GM12878 (cell line): ENCODE results near the gene TSSK3. TPM values are rescaled to one million over a fixed set of nuclear protein-coding genes. Genes with fewer than 3 reads are reported as not detected.
A peak's percentile ranks its signal among the peaks of the same experiment; 100 is the strongest.

Source experiments
- ATAC-seq: fragments of 200-7000 bp; cut with Tn5 transposase; 3 replicates; pipeline ENCODE4 v1.9.1; 2020; ENCODE audit warnings: mild to moderate bottlenecking, moderate library complexity
- BruUV-seq: library from RNA; stranded (reverse); fragments of 400-500 nt; replicated peaks from 2 replicates; lab custom pipeline; 2021; lab: Mats Ljungman, UMichigan
- CTCF ChIA-PET: fragments of 300-600 bp; sonication (Branson Sonifier 250); formaldehyde crosslinking; extraction: SDS; loops from one replicate; lab custom pipeline; 2021; ENCODE audit warnings: inconsistent platforms; lab: Yijun Ruan, JAX
- POLR2A ChIA-PET: fragments of 350-600 bp; formaldehyde crosslinking; extraction: SDS; loops from one replicate; lab custom pipeline; 2021; ENCODE audit warnings: inconsistent platforms; lab: Charles Lee
- RAD21 ChIA-PET: fragments of 300-600 bp; sonication (Branson Sonifier 250); formaldehyde crosslinking; loops from one replicate; lab custom pipeline; 2023; ENCODE audit warnings: antibody characterized with exemption; ENCODE audit not compliant: unreplicated experiment; lab: Charles Lee
- SMC1A ChIA-PET: fragments of 300-600 bp; sonication (Branson Sonifier 250); formaldehyde crosslinking; loops from one replicate; lab custom pipeline; 2023; ENCODE audit not compliant: unreplicated experiment, uncharacterized antibody; lab: Charles Lee
- DNase-seq: peaks from one replicate; pipeline ENCODE4 v3.0.0-alpha.2; 2011; ENCODE audit warnings: low read depth, low spot score
- FAIRE-seq: peaks from 3 replicates; lab custom pipeline; 2011; peaks lifted over from hg19 to GRCh38; lab: Jason Lieb, UNC
- H2AFZ ChIP-seq: 2 replicates; pipeline ENCODE4 v1.6.0; 2011; ENCODE audit warnings: low read depth, low read length, control low read depth; ENCODE audit not compliant: control insufficient read depth
- H3K27ac ChIP-seq: 2 replicates; pipeline ENCODE4 v1.5.1; 2011; ENCODE audit warnings: control low read depth; ENCODE audit not compliant: control insufficient read depth, insufficient read depth
- H3K27me3 ChIP-seq, 2 experiments: replicated peaks in 1 of 2; 2 replicates each; pipeline versions ENCODE4 v1.6.0 to v1.6.1; 2011; ENCODE audit warnings: low read length in 1 of 2; ENCODE audit not compliant: control insufficient read depth in 2 of 2, insufficient read depth in 2 of 2
- H3K36me3 ChIP-seq, 2 experiments: 2 replicates each; pipeline ENCODE4 v1.5.1; 2011; ENCODE audit warnings: low read length in 1 of 2; ENCODE audit not compliant: control insufficient read depth in 2 of 2, insufficient read depth in 2 of 2
- H3K4me1 ChIP-seq: 2 replicates; pipeline ENCODE4 v1.6.1; 2011; ENCODE audit warnings: mild to moderate bottlenecking, low read length, moderate library complexity, mixed read lengths; ENCODE audit not compliant: control insufficient read depth, insufficient read depth
- H3K4me2 ChIP-seq: 2 replicates; pipeline ENCODE4 v1.6.0; 2011; ENCODE audit warnings: control low read depth; ENCODE audit not compliant: control insufficient read depth, insufficient read depth
- H3K4me3 ChIP-seq: fragments of 200-600 bp; sonication (generic); 2 replicates; pipeline ENCODE4 v1.5.1; 2016
- H3K79me2 ChIP-seq: 2 replicates; pipeline ENCODE4 v1.6.0; 2011; ENCODE audit warnings: low read length; ENCODE audit not compliant: control insufficient read depth, insufficient read depth
- H3K9ac ChIP-seq: 2 replicates; pipeline ENCODE4 v1.8.0; 2011; ENCODE audit warnings: low read length, control low read depth, mixed read lengths; ENCODE audit not compliant: control insufficient read depth, insufficient read depth
- H3K9me3 ChIP-seq: replicated peaks from 3 replicates; pipeline ENCODE4 v1.5.1; 2011; ENCODE audit warnings: mild to moderate bottlenecking, low read length; ENCODE audit not compliant: control insufficient read depth, insufficient read depth
- H4K20me1 ChIP-seq: 2 replicates; pipeline ENCODE4 v1.6.0; 2011; ENCODE audit not compliant: control insufficient read depth, insufficient read depth
- BCL11A ChIP-seq: IDR thresholded peaks from 2 replicates; pipeline ENCODE4 v1.6.1; 2011; ENCODE audit warnings: low read depth, low read length
- CBX3 ChIP-seq: fragments of 200-600 bp; sonication (generic); IDR thresholded peaks from 2 replicates; pipeline ENCODE4 v1.6.1; 2016; ENCODE audit warnings: low read depth, borderline replicate concordance
- CEBPB ChIP-seq, 2 experiments: fragments of 150-350 bp in 1 of 2; IDR thresholded peaks; 2 replicates each; pipeline ENCODE4 v1.6.1; 2012 to 2014; ENCODE audit warnings: low read depth in 2 of 2, low read length in 2 of 2, borderline replicate concordance in 1 of 2, inconsistent platforms in 1 of 2
- CTCF ChIP-seq, 3 experiments: IDR thresholded peaks in 2 of 3; conservative IDR thresholded peaks in 1 of 3; 2 replicates each; pipeline ENCODE4 v1.5.1; 2011; ENCODE audit warnings: low read depth in 3 of 3, low read length in 3 of 3, mild to moderate bottlenecking in 3 of 3, control low read depth in 2 of 3, moderate library complexity in 2 of 3, inconsistent platforms in 1 of 3, mixed read lengths in 1 of 3; ENCODE audit not compliant: control insufficient read depth in 2 of 3, insufficient read depth in 1 of 3; ENCODE audit errors: extremely low read depth in 1 of 3
- CUX1 ChIP-seq: IDR thresholded peaks from 2 replicates; pipeline ENCODE4 v1.6.1; 2012; ENCODE audit warnings: improper control_type of control experiment, low read depth, low read length; ENCODE audit not compliant: insufficient replicate concordance
- DPF2 ChIP-seq: fragments of 450-650 bp; IDR thresholded peaks from 2 replicates; pipeline ENCODE4 v1.6.1; 2017; ENCODE audit warnings: mild to moderate bottlenecking
- E2F4 ChIP-seq: IDR thresholded peaks from 2 replicates; pipeline ENCODE4 v1.6.1; 2012; ENCODE audit warnings: low read depth, low read length, improper control_type of control experiment
- EED ChIP-seq: sonication (generic); IDR thresholded peaks from 2 replicates; pipeline ENCODE4 v1.6.1; 2016; ENCODE audit warnings: antibody characterized with exemption, low read depth
- FOXK2 ChIP-seq: fragments of 450-650 bp; IDR thresholded peaks from 2 replicates; pipeline ENCODE4 v1.6.1; 2017; ENCODE audit warnings: mild to moderate bottlenecking, moderate library complexity
- IRF4 ChIP-seq: IDR thresholded peaks from 2 replicates; pipeline ENCODE4 v1.6.1; 2011; ENCODE audit warnings: low read depth, low read length
- MTA2 ChIP-seq: fragments of 450-650 bp; IDR thresholded peaks from 2 replicates; pipeline ENCODE4 v1.6.1; 2016; ENCODE audit warnings: low read depth, mild to moderate bottlenecking, moderate library complexity
- POLR2A ChIP-seq: IDR thresholded peaks from 2 replicates; pipeline ENCODE4 v1.6.1; 2011; ENCODE audit warnings: low read depth, mild to moderate bottlenecking, low read length
- POLR2AphosphoS5 ChIP-seq: IDR thresholded peaks from 2 replicates; pipeline ENCODE4 v1.6.1; 2011; ENCODE audit warnings: mild to moderate bottlenecking, low read length, inconsistent platforms
- RELA ChIP-seq: fragments of 450-650 bp; IDR thresholded peaks from 2 replicates; pipeline ENCODE4 v1.8.0; 2014; ENCODE audit warnings: borderline replicate concordance; ENCODE audit not compliant: partially characterized antibody
- RUNX3 ChIP-seq: IDR thresholded peaks from 2 replicates; pipeline ENCODE4 v1.6.1; 2012; ENCODE audit warnings: low read length, inconsistent platforms
- SPI1 ChIP-seq: IDR thresholded peaks from 2 replicates; pipeline ENCODE4 v1.6.1; 2011; ENCODE audit warnings: low read depth, mild to moderate bottlenecking, low read length, moderate library complexity, borderline replicate concordance; ENCODE audit not compliant: insufficient read depth
- whole genome bisulfite sequencing: methylation state at CpG from one replicate; pipeline ENCODE4 v1.1.6; 2016; ENCODE audit warnings: low lambda C conversion rate; ENCODE audit not compliant: insufficient replicate concordance, insufficient coverage; ENCODE audit errors: missing lambda C conversion rate; 5-methylcytosine and 5-hydroxymethylcytosine counted together
- in situ Hi-C: fragments of 300-500 bp; cut with MboI; formaldehyde crosslinking; loops from 9 replicates; pipeline ENCODE4 v1.14.3; 2018; ENCODE audit warnings: mixed read lengths
- intact Hi-C: fragments of 100-400 bp; cut with micrococcal nuclease; formaldehyde crosslinking; loops from one replicate; pipeline ENCODE4 v1.14.2; 2022; ENCODE audit not compliant: unreplicated experiment
- polyA plus RNA-seq, 11 experiments: library from polyadenylated mRNA; depleted of rRNA in 4 of 11; unstranded in 6 of 11; stranded (reverse) in 5 of 11; fragments of >200 nt; fragmentation: Nextera tagmentation in 4 of 11; fragmentation: Illumina TruSeq in 1 of 11; extraction: Ambion mirVana in 4 of 11; extraction: Trizol in 1 of 11; gene quantifications; 1 replicate in 1 of 11; 2 replicates in 10 of 11; pipeline versions ENCODE4 v1.2.1 to v1.2.3, GENCODE V29; 2011 to 2016; ENCODE audit warnings: inconsistent platforms in 2 of 11, missing spikeins in 2 of 11, low read depth in 1 of 11
- total RNA-seq, 4 experiments: library from RNA; depleted of rRNA in 3 of 4; stranded (reverse); fragments of >200 nt in 3 of 4; fragmentation: Illumina TruSeq in 1 of 4; extraction: Trizol in 1 of 4; gene quantifications; 2 replicates each; pipeline versions ENCODE4 v1.2.1 to v1.2.3, GENCODE V29; 2013 to 2021

Gene TSSK3
- total and polyA plus RNA-seq, 10 of the 15 experiments (the other 5 are each of a cell fraction or from before 2014, with no cell fraction given): 0.42 to 0.82 (median 0.60) TPM

GRCh38 chr1:32350785-32351398, 11.4 kb upstream of the TSSK3 start:
- intact Hi-C loops (loop anchor here (2.0 kb wide), 1 partner anchor 14 kb away; the partner anchor contains the start of gene MARCKSL1), in situ Hi-C loops (no loop called here)
- DNase-seq (no peak), FAIRE-seq (no peak), ATAC-seq (peak; percentile 75)
- H3K9ac ChIP-seq: peak overlapping the region; percentile 85; the same call in 1 of the 2 replicates
- RAD21 ChIA-PET: interaction anchor here (0.6 to 2.8 kb wide), 2 partner anchors 14 to 18 kb away, joined by 3 to 18 read pairs; partner anchors contain the start of gene MARCKSL1
- no TSS peak for BruUV-seq
- H3K36me3 ChIP-seq: no peaks in the 10 kb centered on the region
- WGBS: 40% methylated on average over 18 of the region's 28 CpGs
- no peaks in the 10 kb centered on the region; the same call in 1 of the 2 replicates for H3K79me2 ChIP-seq
- CTCF ChIA-PET: interaction anchor here (0.8 to 3.0 kb wide), 7 partner anchors 10 to 135 kb away, joined by 3 to 8 read pairs (median 4); partner anchors contain the start of genes BSDC1 and MARCKSL1
- peak overlapping the region; percentile 74 for H3K4me2 ChIP-seq
- H3K9me3 ChIP-seq: no peaks in the 10 kb centered on the region
- H3K4me3 ChIP-seq: peak overlapping the region; percentile 72; the same call in 1 of the 2 replicates
- H3K27ac ChIP-seq: peak overlapping the region; percentile 56
- H3K4me1 ChIP-seq: peaks cover 14% of the 10 kb centered on the region
- POLR2A ChIA-PET: interaction anchor here (0.6 to 5.1 kb wide), 7 partner anchors 11 to 46 kb away, joined by 3 to 46 read pairs (median 4); partner anchors contain the start of genes BSDC1 and MARCKSL1
- H4K20me1 ChIP-seq: no peaks in the 10 kb centered on the region
- SMC1A ChIA-PET: interaction anchor here (0.6 to 3.6 kb wide), 6 partner anchors 14 to 247 kb away, joined by 3 to 16 read pairs (median 3); partner anchors contain the start of genes HDAC1 and MARCKSL1
- H2AFZ ChIP-seq: peak overlapping the region; percentile 90
- H3K27me3 ChIP-seq: no peaks in the 10 kb centered on the region
- TF ChIP-seq DPF2 (no peak), CTCF (IDR thresholded peaks at IDR 0.05 in 2 of 3, conservative IDR thresholded peaks at IDR 0.05 in 1 of 3; ENCODE audit: control insufficient read depth in 2 of 3, extremely low read depth in 1 of 3, insufficient read depth in 1 of 3, low read depth in 3 of 3, low read length in 3 of 3) (peak; percentile 28 to 66 (median 37); a peak in 5 of 6 replicates), EED (no peak), RELA (no peak), E2F4 (no peak), BCL11A (no peak), RUNX3 (0 out of 2 replicates have a peak, but pooled peaks have one; percentile 7), CEBPB (IDR thresholded peaks at IDR 0.05; ENCODE audit: borderline replicate concordance in 1 of 2, low read depth in 2 of 2, low read length in 2 of 2) (no peak), FOXK2 (no peak), POLR2AphosphoS5 (0 out of 2 replicates have a peak, but pooled peaks have one; percentile 8), POLR2A (0 out of 2 replicates have a peak, but pooled peaks have one; percentile 45), CBX3 (no peak), SPI1 (no peak), MTA2 (no peak), CUX1 (no peak), IRF4 (no peak)
